GM12878 (cell line): ENCODE results near the gene UTP4. TPM values are rescaled to one million over a fixed set of nuclear protein-coding genes. Genes with fewer than 3 reads are reported as not detected.

Experiments
- ATAC-seq: fragments of 200-7000 bp; cut with Tn5 transposase; 3 replicates; pipeline ENCODE4 v1.9.1; 2020; ENCODE audit warnings: mild to moderate bottlenecking, moderate library complexity
- BruUV-seq: library from RNA; stranded (reverse); fragments of 400-500 nt; replicated peaks from 2 replicates; lab custom pipeline; 2021; lab: Mats Ljungman, UMichigan
- CTCF ChIA-PET: fragments of 300-600 bp; sonication (Branson Sonifier 250); formaldehyde crosslinking; extraction: SDS; loops from one replicate; lab custom pipeline; 2021; ENCODE audit warnings: inconsistent platforms; lab: Yijun Ruan, JAX
- POLR2A ChIA-PET: fragments of 350-600 bp; formaldehyde crosslinking; extraction: SDS; loops from one replicate; lab custom pipeline; 2021; ENCODE audit warnings: inconsistent platforms; lab: Charles Lee
- RAD21 ChIA-PET: fragments of 300-600 bp; sonication (Branson Sonifier 250); formaldehyde crosslinking; loops from one replicate; lab custom pipeline; 2023; ENCODE audit warnings: antibody characterized with exemption; ENCODE audit not compliant: unreplicated experiment; lab: Charles Lee
- SMC1A ChIA-PET: fragments of 300-600 bp; sonication (Branson Sonifier 250); formaldehyde crosslinking; loops from one replicate; lab custom pipeline; 2023; ENCODE audit not compliant: unreplicated experiment, uncharacterized antibody; lab: Charles Lee
- DNase-seq: peaks from one replicate; pipeline ENCODE4 v3.0.0-alpha.2; 2011; ENCODE audit warnings: low read depth, low spot score
- FAIRE-seq: peaks from 3 replicates; lab custom pipeline; 2011; peaks lifted over from hg19 to GRCh38; lab: Jason Lieb, UNC
- H2AFZ ChIP-seq: 2 replicates; pipeline ENCODE4 v1.6.0; 2011; ENCODE audit warnings: low read depth, low read length, control low read depth; ENCODE audit not compliant: control insufficient read depth
- H3K27ac ChIP-seq: 2 replicates; pipeline ENCODE4 v1.5.1; 2011; ENCODE audit warnings: control low read depth; ENCODE audit not compliant: control insufficient read depth, insufficient read depth
- H3K27me3 ChIP-seq, 2 experiments: replicated peaks in 1 of 2; 2 replicates each; pipeline versions ENCODE4 v1.6.0 to v1.6.1; 2011; ENCODE audit warnings: low read length in 1 of 2; ENCODE audit not compliant: control insufficient read depth in 2 of 2, insufficient read depth in 2 of 2
- H3K36me3 ChIP-seq, 2 experiments: 2 replicates each; pipeline ENCODE4 v1.5.1; 2011; ENCODE audit warnings: low read length in 1 of 2; ENCODE audit not compliant: control insufficient read depth in 2 of 2, insufficient read depth in 2 of 2
- H3K4me1 ChIP-seq: 2 replicates; pipeline ENCODE4 v1.6.1; 2011; ENCODE audit warnings: mild to moderate bottlenecking, low read length, moderate library complexity, mixed read lengths; ENCODE audit not compliant: control insufficient read depth, insufficient read depth
- H3K4me2 ChIP-seq: 2 replicates; pipeline ENCODE4 v1.6.0; 2011; ENCODE audit warnings: control low read depth; ENCODE audit not compliant: control insufficient read depth, insufficient read depth
- H3K4me3 ChIP-seq: fragments of 200-600 bp; sonication (generic); 2 replicates; pipeline ENCODE4 v1.5.1; 2016
- H3K79me2 ChIP-seq: 2 replicates; pipeline ENCODE4 v1.6.0; 2011; ENCODE audit warnings: low read length; ENCODE audit not compliant: control insufficient read depth, insufficient read depth
- H3K9ac ChIP-seq: 2 replicates; pipeline ENCODE4 v1.8.0; 2011; ENCODE audit warnings: low read length, control low read depth, mixed read lengths; ENCODE audit not compliant: control insufficient read depth, insufficient read depth
- H3K9me3 ChIP-seq: replicated peaks from 3 replicates; pipeline ENCODE4 v1.5.1; 2011; ENCODE audit warnings: mild to moderate bottlenecking, low read length; ENCODE audit not compliant: control insufficient read depth, insufficient read depth
- H4K20me1 ChIP-seq: 2 replicates; pipeline ENCODE4 v1.6.0; 2011; ENCODE audit not compliant: control insufficient read depth, insufficient read depth
- CREB1 ChIP-seq: IDR thresholded peaks from 2 replicates; pipeline ENCODE4 v1.6.1; 2012; ENCODE audit warnings: low read depth, mild to moderate bottlenecking, inconsistent platforms
- HDGF ChIP-seq: fragments of 450-650 bp; IDR thresholded peaks from 2 replicates; pipeline ENCODE4 v1.6.1; 2016; ENCODE audit warnings: antibody characterized with exemption
- NFYB ChIP-seq: IDR thresholded peaks from 2 replicates; pipeline ENCODE4 v1.6.1; 2011; ENCODE audit warnings: low read depth, mild to moderate bottlenecking, low read length, improper control_type of control experiment, moderate library complexity; ENCODE audit not compliant: insufficient read depth
- NR2C2 ChIP-seq: IDR thresholded peaks from 2 replicates; pipeline ENCODE4 v1.6.1; 2011; ENCODE audit warnings: borderline replicate concordance, low read depth; ENCODE audit not compliant: control insufficient read depth, insufficient read length
- POLR2AphosphoS2 ChIP-seq: IDR thresholded peaks from 2 replicates; pipeline ENCODE4 v1.6.1; 2011; ENCODE audit warnings: low read depth, mild to moderate bottlenecking, low read length, improper control_type of control experiment, moderate library complexity
- RAD21 ChIP-seq: IDR thresholded peaks from 2 replicates; pipeline ENCODE4 v1.6.1; 2011; ENCODE audit warnings: mild to moderate bottlenecking, low read depth, low read length, moderate library complexity; ENCODE audit not compliant: insufficient read depth
- RBBP5 ChIP-seq: fragments of 200-600 bp; sonication (generic); conservative IDR thresholded peaks from 2 replicates; pipeline ENCODE4 v1.6.1; 2016
- RUNX3 ChIP-seq: IDR thresholded peaks from 2 replicates; pipeline ENCODE4 v1.6.1; 2012; ENCODE audit warnings: low read length, inconsistent platforms
- SMC3 ChIP-seq: IDR thresholded peaks from 2 replicates; pipeline ENCODE4 v1.6.1; 2011; ENCODE audit warnings: low read length, improper control_type of control experiment, borderline replicate concordance
- SP1 ChIP-seq: IDR thresholded peaks from one replicate; pipeline ENCODE4 v1.6.1; 2011; ENCODE audit warnings: low read depth, low read length
- TAF1 ChIP-seq: IDR thresholded peaks from 2 replicates; pipeline ENCODE4 v1.6.1; 2011; ENCODE audit warnings: mild to moderate bottlenecking, low read depth, low read length, borderline replicate concordance
- WGBS: methylation state at CpG from one replicate; pipeline ENCODE4 v1.1.6; 2016; ENCODE audit warnings: low lambda C conversion rate; ENCODE audit not compliant: insufficient replicate concordance, insufficient coverage; ENCODE audit errors: missing lambda C conversion rate; 5-methylcytosine and 5-hydroxymethylcytosine counted together
- in situ Hi-C: fragments of 300-500 bp; cut with MboI; formaldehyde crosslinking; loops from 9 replicates; pipeline ENCODE4 v1.14.3; 2018; ENCODE audit warnings: mixed read lengths
- intact Hi-C: fragments of 100-400 bp; cut with micrococcal nuclease; formaldehyde crosslinking; loops from one replicate; pipeline ENCODE4 v1.14.2; 2022; ENCODE audit not compliant: unreplicated experiment
- polyA plus RNA-seq, 11 experiments: library from polyadenylated mRNA; depleted of rRNA in 4 of 11; unstranded in 6 of 11; stranded (reverse) in 5 of 11; fragments of >200 nt; fragmentation: Nextera tagmentation in 4 of 11; fragmentation: Illumina TruSeq in 1 of 11; extraction: Ambion mirVana in 4 of 11; extraction: Trizol in 1 of 11; gene quantifications; 1 replicate in 1 of 11; 2 replicates in 10 of 11; pipeline versions ENCODE4 v1.2.1 to v1.2.3, GENCODE V29; 2011 to 2016; ENCODE audit warnings: inconsistent platforms in 2 of 11, missing spikeins in 2 of 11, low read depth in 1 of 11
- total RNA-seq, 4 experiments: library from RNA; depleted of rRNA in 3 of 4; stranded (reverse); fragments of >200 nt in 3 of 4; fragmentation: Illumina TruSeq in 1 of 4; extraction: Trizol in 1 of 4; gene quantifications; 2 replicates each; pipeline versions ENCODE4 v1.2.1 to v1.2.3, GENCODE V29; 2013 to 2021
- TF ChIP-seq, protein P1 (sequence below): fragments of 450-650 bp; IDR thresholded peaks from 2 replicates; pipeline ENCODE4 v1.6.1; 2017; ENCODE audit warnings: mild to moderate bottlenecking

Gene UTP4
- total and polyA plus RNA-seq, 10 of the 15 experiments (the other 5 are each of a cell fraction or from before 2014, with no cell fraction given): 32.5 to 131 (median 84.0) TPM

DNA sequence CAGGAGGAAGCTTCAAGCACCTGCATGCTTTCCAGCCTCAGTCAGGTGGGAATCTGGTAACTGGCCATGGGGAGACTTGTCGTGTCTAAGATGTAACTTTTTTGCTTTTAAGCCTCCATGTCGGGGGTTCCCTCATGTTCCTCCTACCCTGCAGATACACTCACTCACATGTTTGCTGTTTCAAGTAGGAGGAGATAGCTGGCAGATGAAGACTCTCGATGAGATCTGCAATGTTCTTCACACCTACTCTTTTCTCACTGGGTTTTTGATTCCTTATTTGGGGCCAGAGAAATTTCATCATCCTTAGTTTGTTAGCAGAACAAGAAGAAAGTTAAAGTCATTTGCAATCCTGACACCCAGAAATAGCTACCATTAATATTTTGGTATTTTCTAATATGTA, 24.7 kb downstream of the UTP4 start:
- DNase-seq (no peak), FAIRE-seq (no peak), ATAC-seq (no peak)
- H4K20me1 ChIP-seq: no peaks in the 10 kb centered on the region
- ChIA-PET SMC1A (interaction anchor here (0.7 to 2.1 kb wide), 4 partner anchors 10 to 130 kb away, joined by 3 to 9 read pairs (median 6); no protein-coding TSS in a partner anchor), CTCF (interaction anchor here (1.2 to 2.5 kb wide), 3 partner anchors 46 to 131 kb away, joined by 3 to 8 read pairs (median 8); no protein-coding TSS in a partner anchor), POLR2A (interaction anchor here (2.0 kb wide), 1 partner anchor 9 kb away, joined by 7 read pairs; no protein-coding TSS in a partner anchor), RAD21 (interaction anchor here (1.1 kb wide), 1 partner anchor 129 kb away, joined by 3 read pairs; no protein-coding TSS in a partner anchor)
- H3K27me3 ChIP-seq: no peaks in the 10 kb centered on the region
- TF ChIP-seq RBBP5 (no peak), HDGF (no peak), CREB1 (no peak), NR2C2 (no peak), RUNX3 (no peak), POLR2AphosphoS2 (no peak), SP1 (no peak), TAF1 (no peak), RAD21 (no peak), NFYB (no peak), SMC3 (no peak)
- TF ChIP-seq, protein P1, sequence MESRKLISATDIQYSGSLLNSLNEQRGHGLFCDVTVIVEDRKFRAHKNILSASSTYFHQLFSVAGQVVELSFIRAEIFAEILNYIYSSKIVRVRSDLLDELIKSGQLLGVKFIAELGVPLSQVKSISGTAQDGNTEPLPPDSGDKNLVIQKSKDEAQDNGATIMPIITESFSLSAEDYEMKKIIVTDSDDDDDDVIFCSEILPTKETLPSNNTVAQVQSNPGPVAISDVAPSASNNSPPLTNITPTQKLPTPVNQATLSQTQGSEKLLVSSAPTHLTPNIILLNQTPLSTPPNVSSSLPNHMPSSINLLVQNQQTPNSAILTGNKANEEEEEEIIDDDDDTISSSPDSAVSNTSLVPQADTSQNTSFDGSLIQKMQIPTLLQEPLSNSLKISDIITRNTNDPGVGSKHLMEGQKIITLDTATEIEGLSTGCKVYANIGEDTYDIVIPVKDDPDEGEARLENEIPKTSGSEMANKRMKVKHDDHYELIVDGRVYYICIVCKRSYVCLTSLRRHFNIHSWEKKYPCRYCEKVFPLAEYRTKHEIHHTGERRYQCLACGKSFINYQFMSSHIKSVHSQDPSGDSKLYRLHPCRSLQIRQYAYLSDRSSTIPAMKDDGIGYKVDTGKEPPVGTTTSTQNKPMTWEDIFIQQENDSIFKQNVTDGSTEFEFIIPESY: no peak
- H3K36me3 ChIP-seq: peaks cover 17 to 40% of the 10 kb centered on the region in 2 experiments
- H3K9ac ChIP-seq: no peak overlapping the region
- H3K27ac ChIP-seq: no peak overlapping the region
- no peaks in the 10 kb centered on the region for H3K9me3 ChIP-seq
- TSS peak; percentile 33 for BruUV-seq
- intact Hi-C loops: no loop called here
- in situ Hi-C loops: no loop called here
- H3K4me2 ChIP-seq: no peak overlapping the region
- H3K4me1 ChIP-seq: no peaks in the 10 kb centered on the region
- no peak overlapping the region for H3K4me3 ChIP-seq
- H2AFZ ChIP-seq: no peak overlapping the region
- no peaks in the 10 kb centered on the region for H3K79me2 ChIP-seq
- 100% methylated on average over 3 of the region's 3 CpGs for WGBS
